Urinary bladder (tissue), 2 donors: ENCODE results near the gene RBBP7. TPM values are rescaled to one million over a fixed set of nuclear protein-coding genes. Genes with fewer than 3 reads are reported as not detected.

ENCODE experiments used
- polyA plus RNA-seq: library from polyadenylated mRNA; stranded (reverse); fragments of 200-250 nt; gene quantifications from one replicate; pipeline ENCODE4 v1.2.3, GENCODE V29; 2013
- small RNA-seq: library from RNA; depleted of rRNA; stranded (forward); fragments of <200 nt; gene quantifications from one replicate; pipeline ENCODE3, GENCODE V24; 2014
- total RNA-seq: library from RNA; depleted of rRNA; stranded (reverse); fragments of >200 nt; gene quantifications from one replicate; pipeline ENCODE4 v1.2.3, GENCODE V29; 2014
- donor health status: healthy.

The RBBP7 gene
- total and polyA plus RNA-seq, 2 donors: 121 to 128 TPM

Small RNAs within 50 kb of the gene (small RNA-seq; reads per million reads assigned to genes)
- not detected for gene RF00019
- not detected for gene RNU4-6P
- gene RPL12P49: not detected

Other genes with a start within 250 kb of the RBBP7 start
- not detected for gene S100G, start 220.2 kb downstream of the RBBP7 start, total RNA-seq
- gene S100G, start 220.2 kb downstream of the RBBP7 start, polyA plus RNA-seq: not detected
- 38.8 TPM for gene CTPS2, start 157.7 kb downstream of the RBBP7 start, total RNA-seq
- gene CTPS2, start 157.7 kb downstream of the RBBP7 start, polyA plus RNA-seq: 9.9 TPM
- gene SYAP1, start 150.8 kb downstream of the RBBP7 start, total RNA-seq: 29.9 TPM
- 9.5 TPM for gene SYAP1, start 150.8 kb downstream of the RBBP7 start, polyA plus RNA-seq
- 12.2 TPM for gene TXLNG, start 83.9 kb downstream of the RBBP7 start, total RNA-seq
- 8.5 TPM for gene TXLNG, start 83.9 kb downstream of the RBBP7 start, polyA plus RNA-seq
- 15.6 TPM for gene REPS2, start 76.3 kb upstream of the RBBP7 start, total RNA-seq
- gene REPS2, start 76.3 kb upstream of the RBBP7 start, polyA plus RNA-seq: 1.3 TPM